Medulla oblongata (tissue), 1 donor: ENCODE results near the gene HMCN1.
"Not testable (repeated sequence)": the region's sequence is repeated elsewhere in the genome, so short reads cannot be mapped to it uniquely, and the experiment has no call there.

Experiments
- DNase-seq: peaks from one replicate; pipeline ENCODE4 v3.0.0-alpha.2; 2015; ENCODE audit errors: extremely low spot score

The HMCN1 gene

GRCh38 chr1:186146974-186147373 is 412.8 kb downstream of the HMCN1 start:
- no peak for DNase-seq

- DNase-seq: no peak
These were observed 415.4 kb downstream of the HMCN1 start for GRCh38 chr1:186149591-186149990.

- DNase-seq: peak; percentile 18
These were observed 418.0 kb downstream of the HMCN1 start for GRCh38 chr1:186152227-186152619.

GRCh38 chr1:186152620-186153239 is 418.5 kb downstream of the HMCN1 start:
- DNase-seq: no peak

GRCh38 chr1:186154651-186155050 is 420.5 kb downstream of the HMCN1 start:
- no peak for DNase-seq

- DNase-seq: peak; percentile 31
These were observed 421.4 kb downstream of the HMCN1 start for GRCh38 chr1:186155594-186155993.

- not testable (repeated sequence) for DNase-seq
These were observed 428.7 kb downstream of the HMCN1 start for GRCh38 chr1:186162895-186163294.

GRCh38 chr1:186164773-186165172 is 430.6 kb downstream of the HMCN1 start:
- DNase-seq: no peak

GRCh38 chr1:186165303-186165702 is 431.1 kb downstream of the HMCN1 start:
- DNase-seq: no peak

- DNase-seq: no peak
These were observed 433.0 kb downstream of the HMCN1 start for GRCh38 chr1:186167096-186167668.

GRCh38 chr1:186175588-186175987 is 441.4 kb downstream of the HMCN1 start:
- DNase-seq: no peak

GRCh38 chr1:186178426-186179043 is 444.3 kb downstream of the HMCN1 start:
- DNase-seq: no peak

- DNase-seq: no peak
These were observed 445.0 kb downstream of the HMCN1 start for GRCh38 chr1:186179231-186179630.

GRCh38 chr1:186183219-186183618 is 449.0 kb downstream of the HMCN1 start:
- no peak for DNase-seq

- no peak for DNase-seq
These were observed 449.9 kb downstream of the HMCN1 start for GRCh38 chr1:186183970-186184628.

- not testable (repeated sequence) for DNase-seq
These were observed 452.1 kb downstream of the HMCN1 start for GRCh38 chr1:186186251-186186650.

- DNase-seq: no peak
These were observed 453.4 kb downstream of the HMCN1 start for GRCh38 chr1:186187601-186188000.

- no peak for DNase-seq
These were observed 453.9 kb downstream of the HMCN1 start for GRCh38 chr1:186188004-186188539.

GRCh38 chr1:186188736-186189135 is 454.5 kb downstream of the HMCN1 start:
- DNase-seq: no peak

- DNase-seq: no peak
These were observed 455.0 kb downstream of the HMCN1 start for GRCh38 chr1:186189156-186189555.

- DNase-seq: no peak
These were observed 457.3 kb downstream of the HMCN1 start for GRCh38 chr1:186191511-186191910.

GRCh38 chr1:186193224-186193623 is 459.0 kb downstream of the HMCN1 start:
- no peak for DNase-seq
